ENCODE results near the gene ATP6AP1. TPM values are rescaled to one million over a fixed set of nuclear protein-coding genes. Genes with fewer than 3 reads are reported as not detected.
A peak's percentile ranks its signal among the peaks of the same experiment; 100 is the strongest.

Gene ATP6AP1
- total and polyA plus RNA-seq, 2 of the 13 experiments (the other 11 are each of a cell fraction or from before 2014, with no cell fraction given) = 56.7 to 110 TPM

- TF ChIP-seq ZFP91 (CRISPR knock-in tag; IDR thresholded peaks at IDR 0.05; ENCODE audit: borderline replicate concordance) (peak; percentile 26; the same call in 1 of the 2 replicates), GATAD1 (CRISPR knock-in tag; IDR thresholded peaks at IDR 0.05) (0 out of 2 replicates have a peak, but pooled peaks have one; percentile 36), MEF2D (CRISPR knock-in tag; IDR thresholded peaks at IDR 0.05) (no peak), NR2F2 (IDR thresholded peaks at IDR 0.05; ENCODE audit: borderline replicate concordance, low read depth) (peak; percentile 53; the same call in 1 of the 2 replicates), HMGA1 (CRISPR knock-in tag; conservative IDR thresholded peaks at IDR 0.05) (no peak), JARID2 (CRISPR knock-in tag; IDR thresholded peaks at IDR 0.05; ENCODE audit: insufficient replicate concordance) (no peak), NCOA2 (CRISPR knock-in tag; IDR thresholded peaks at IDR 0.05) (peak; percentile 16; the same call in 1 of the 2 replicates), JUNB (CRISPR knock-in tag; IDR thresholded peaks at IDR 0.05; ENCODE audit: borderline replicate concordance) (no peak), NFRKB (IDR thresholded peaks at IDR 0.05) (no peak), ZNF574 (CRISPR knock-in tag; IDR thresholded peaks at IDR 0.05) (peak; percentile 40; the same call in 1 of the 2 replicates), MED1 (CRISPR knock-in tag; IDR thresholded peaks at IDR 0.05) (no peak), ZNF598 (CRISPR knock-in tag; IDR thresholded peaks at IDR 0.05; ENCODE audit: borderline replicate concordance) (no peak), NFATC3 (CRISPR knock-in tag; IDR thresholded peaks at IDR 0.05) (no peak), NR1H2 (CRISPR knock-in tag; IDR thresholded peaks at IDR 0.05; ENCODE audit: borderline replicate concordance, low read depth) (no peak), HNRNPH1 (optimal IDR thresholded peaks at IDR 0.05; ENCODE audit: low read depth, low read length) (no peak), HNF4G (IDR thresholded peaks at IDR 0.05; ENCODE audit: borderline replicate concordance, low read depth, low read length) (peak; percentile 70), HNF4G (CRISPR knock-in tag; IDR thresholded peaks at IDR 0.05; ENCODE audit: borderline replicate concordance, low read depth) (no peak)
- TF ChIP-seq, protein P1, sequence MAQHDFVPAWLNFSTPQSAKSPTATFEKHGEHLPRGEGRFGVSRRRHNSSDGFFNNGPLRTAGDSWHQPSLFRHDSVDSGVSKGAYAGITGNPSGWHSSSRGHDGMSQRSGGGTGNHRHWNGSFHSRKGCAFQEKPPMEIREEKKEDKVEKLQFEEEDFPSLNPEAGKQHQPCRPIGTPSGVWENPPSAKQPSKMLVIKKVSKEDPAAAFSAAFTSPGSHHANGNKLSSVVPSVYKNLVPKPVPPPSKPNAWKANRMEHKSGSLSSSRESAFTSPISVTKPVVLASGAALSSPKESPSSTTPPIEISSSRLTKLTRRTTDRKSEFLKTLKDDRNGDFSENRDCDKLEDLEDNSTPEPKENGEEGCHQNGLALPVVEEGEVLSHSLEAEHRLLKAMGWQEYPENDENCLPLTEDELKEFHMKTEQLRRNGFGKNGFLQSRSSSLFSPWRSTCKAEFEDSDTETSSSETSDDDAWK (CRISPR knock-in tag; IDR thresholded peaks at IDR 0.05) = no peak
- TF ChIP-seq, protein P2, sequence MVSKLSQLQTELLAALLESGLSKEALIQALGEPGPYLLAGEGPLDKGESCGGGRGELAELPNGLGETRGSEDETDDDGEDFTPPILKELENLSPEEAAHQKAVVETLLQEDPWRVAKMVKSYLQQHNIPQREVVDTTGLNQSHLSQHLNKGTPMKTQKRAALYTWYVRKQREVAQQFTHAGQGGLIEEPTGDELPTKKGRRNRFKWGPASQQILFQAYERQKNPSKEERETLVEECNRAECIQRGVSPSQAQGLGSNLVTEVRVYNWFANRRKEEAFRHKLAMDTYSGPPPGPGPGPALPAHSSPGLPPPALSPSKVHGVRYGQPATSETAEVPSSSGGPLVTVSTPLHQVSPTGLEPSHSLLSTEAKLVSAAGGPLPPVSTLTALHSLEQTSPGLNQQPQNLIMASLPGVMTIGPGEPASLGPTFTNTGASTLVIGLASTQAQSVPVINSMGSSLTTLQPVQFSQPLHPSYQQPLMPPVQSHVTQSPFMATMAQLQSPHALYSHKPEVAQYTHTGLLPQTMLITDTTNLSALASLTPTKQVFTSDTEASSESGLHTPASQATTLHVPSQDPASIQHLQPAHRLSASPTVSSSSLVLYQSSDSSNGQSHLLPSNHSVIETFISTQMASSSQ (IDR thresholded peaks at IDR 0.05; ENCODE audit: low read depth) = no peak
- TF ChIP-seq, protein P2 (CRISPR knock-in tag; IDR thresholded peaks at IDR 0.05; ENCODE audit: borderline replicate concordance) = no peak
Observed at GRCh38 chrX:154401045-154401799, 27.3 kb upstream of the ATP6AP1 start (continued).
